GM06990 (cell line): ENCODE measurements around the gene UTP25.

Experiments used
- DNase-seq: peaks from one replicate; pipeline ENCODE4 v3.0.0-alpha.2; 2011; ENCODE audit not compliant: insufficient read length; ENCODE audit errors: extremely low read depth
- H3K27me3 ChIP-seq: replicated peaks from 2 replicates; pipeline ENCODE4 v1.6.0; 2011; ENCODE audit warnings: low read length; ENCODE audit not compliant: control insufficient read depth, insufficient read depth
- H3K36me3 ChIP-seq: 2 replicates; pipeline ENCODE4 v1.5.1; 2011; ENCODE audit warnings: low read length; ENCODE audit not compliant: control insufficient read depth, insufficient read depth
- H3K4me3 ChIP-seq: replicated peaks from 2 replicates; pipeline ENCODE4 v1.5.1; 2011; ENCODE audit warnings: low read depth, mild to moderate bottlenecking, control low read depth, low read length
- TF ChIP-seq, protein P1 (sequence below): IDR thresholded peaks from 2 replicates; pipeline ENCODE4 v1.5.1; 2011; ENCODE audit warnings: low read length, control low read depth, mild to moderate bottlenecking, inconsistent platforms; ENCODE audit not compliant: insufficient read depth, poor library complexity, severe bottlenecking

Gene UTP25

DNA sequence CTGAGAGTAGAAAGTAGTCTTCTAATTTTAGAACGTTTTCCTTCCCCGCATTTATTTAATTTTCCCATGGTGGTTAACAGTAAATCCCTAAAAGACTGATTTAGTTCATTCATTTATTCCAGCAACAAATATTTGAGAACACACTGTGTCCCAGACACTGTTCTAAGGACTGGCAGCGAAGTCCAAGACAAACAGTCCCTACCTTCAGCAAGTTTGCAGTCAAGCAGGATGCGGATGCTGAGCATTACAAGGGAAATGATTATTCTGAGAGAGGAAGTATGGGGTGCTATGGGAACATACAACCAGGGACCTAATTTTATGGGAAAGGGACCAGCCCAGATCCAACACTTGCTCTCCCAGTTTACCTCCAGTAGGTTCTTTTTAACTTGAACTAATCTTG is 42.2 kb upstream of the UTP25 start:
- H3K27me3 ChIP-seq: no peaks in the 10 kb centered on the region
- TF ChIP-seq, protein P1, sequence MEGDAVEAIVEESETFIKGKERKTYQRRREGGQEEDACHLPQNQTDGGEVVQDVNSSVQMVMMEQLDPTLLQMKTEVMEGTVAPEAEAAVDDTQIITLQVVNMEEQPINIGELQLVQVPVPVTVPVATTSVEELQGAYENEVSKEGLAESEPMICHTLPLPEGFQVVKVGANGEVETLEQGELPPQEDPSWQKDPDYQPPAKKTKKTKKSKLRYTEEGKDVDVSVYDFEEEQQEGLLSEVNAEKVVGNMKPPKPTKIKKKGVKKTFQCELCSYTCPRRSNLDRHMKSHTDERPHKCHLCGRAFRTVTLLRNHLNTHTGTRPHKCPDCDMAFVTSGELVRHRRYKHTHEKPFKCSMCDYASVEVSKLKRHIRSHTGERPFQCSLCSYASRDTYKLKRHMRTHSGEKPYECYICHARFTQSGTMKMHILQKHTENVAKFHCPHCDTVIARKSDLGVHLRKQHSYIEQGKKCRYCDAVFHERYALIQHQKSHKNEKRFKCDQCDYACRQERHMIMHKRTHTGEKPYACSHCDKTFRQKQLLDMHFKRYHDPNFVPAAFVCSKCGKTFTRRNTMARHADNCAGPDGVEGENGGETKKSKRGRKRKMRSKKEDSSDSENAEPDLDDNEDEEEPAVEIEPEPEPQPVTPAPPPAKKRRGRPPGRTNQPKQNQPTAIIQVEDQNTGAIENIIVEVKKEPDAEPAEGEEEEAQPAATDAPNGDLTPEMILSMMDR: no peak
- no peak for DNase-seq
- H3K4me3 ChIP-seq: no peak overlapping the region
- peaks cover 2% of the 10 kb centered on the region; the same call in 1 of the 2 replicates for H3K36me3 ChIP-seq

DNA sequence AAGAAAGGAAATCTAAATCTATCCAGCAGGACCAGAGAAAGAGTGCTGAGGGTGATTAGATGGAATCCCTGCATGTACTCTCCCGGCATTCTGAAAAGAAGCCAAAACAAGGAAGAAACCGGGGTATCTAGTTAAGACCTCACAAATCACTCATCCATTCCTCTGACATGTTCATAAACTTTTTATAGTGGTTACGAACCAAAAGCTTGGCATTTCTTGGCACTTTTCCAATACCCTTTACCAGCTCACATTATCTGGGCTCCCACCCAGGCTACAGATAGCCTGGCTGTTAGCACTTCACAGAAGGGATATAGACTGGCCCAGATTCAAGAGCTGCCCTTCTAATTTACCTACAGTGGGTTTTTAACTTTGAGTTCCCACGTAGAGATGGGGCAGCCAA is 41.6 kb upstream of the UTP25 start:
- no peak for DNase-seq
- no peak overlapping the region for H3K4me3 ChIP-seq
- no peaks in the 10 kb centered on the region for H3K27me3 ChIP-seq
- TF ChIP-seq, protein P1: no peak
- H3K36me3 ChIP-seq: peaks cover 2% of the 10 kb centered on the region; the same call in 1 of the 2 replicates

DNA sequence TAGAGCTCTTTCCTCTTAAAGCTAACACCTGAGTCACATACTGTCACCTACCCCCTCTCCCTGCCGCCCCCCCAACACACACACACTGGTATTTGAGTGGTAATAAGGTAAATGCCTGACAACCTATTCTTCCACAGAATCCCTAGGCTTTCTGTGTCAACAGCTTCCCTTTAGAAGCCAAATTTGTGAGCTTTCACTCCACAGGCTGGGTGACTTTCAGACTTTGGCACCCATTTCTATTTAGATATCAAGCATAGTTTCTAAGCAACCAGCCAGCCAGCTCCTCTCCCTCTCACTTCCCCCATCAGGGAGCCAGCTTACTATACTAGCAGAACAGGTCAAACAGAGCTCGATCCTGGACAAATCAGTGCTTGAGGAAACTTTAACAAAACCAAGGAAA is 40.2 kb upstream of the UTP25 start:
- TF ChIP-seq, protein P1: no peak
- no peak for DNase-seq
- no peak overlapping the region for H3K4me3 ChIP-seq
- H3K36me3 ChIP-seq: peaks cover 2% of the 10 kb centered on the region; the same call in 1 of the 2 replicates
- no peaks in the 10 kb centered on the region; the same call in 1 of the 2 replicates for H3K27me3 ChIP-seq

DNA sequence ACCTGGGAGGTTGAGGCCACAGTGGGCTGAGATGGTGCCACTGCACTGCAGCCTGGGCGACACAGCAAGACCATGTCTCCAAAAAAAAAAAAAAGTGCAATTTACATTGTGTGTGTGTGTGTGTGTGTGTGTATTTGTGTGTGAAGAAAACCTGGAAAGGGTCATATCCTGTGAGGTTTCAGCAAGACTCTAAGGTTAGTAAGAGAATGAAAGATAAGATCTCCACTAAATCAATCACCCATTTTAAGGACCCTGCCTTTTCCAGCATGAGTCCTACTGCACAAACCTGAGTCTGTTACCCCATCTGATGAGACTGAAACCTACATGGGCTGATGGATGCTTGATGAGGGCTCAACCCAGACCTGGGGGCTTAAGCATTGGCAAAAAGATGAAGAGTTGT is 38.5 kb upstream of the UTP25 start:
- Histone ChIP-seq H3K27me3 (no peaks in the 10 kb centered on the region; the same call in 1 of the 2 replicates), H3K36me3 (no peaks in the 10 kb centered on the region), H3K4me3 (no peak overlapping the region)
- DNase-seq: no peak
- TF ChIP-seq, protein P1: no peak

DNA sequence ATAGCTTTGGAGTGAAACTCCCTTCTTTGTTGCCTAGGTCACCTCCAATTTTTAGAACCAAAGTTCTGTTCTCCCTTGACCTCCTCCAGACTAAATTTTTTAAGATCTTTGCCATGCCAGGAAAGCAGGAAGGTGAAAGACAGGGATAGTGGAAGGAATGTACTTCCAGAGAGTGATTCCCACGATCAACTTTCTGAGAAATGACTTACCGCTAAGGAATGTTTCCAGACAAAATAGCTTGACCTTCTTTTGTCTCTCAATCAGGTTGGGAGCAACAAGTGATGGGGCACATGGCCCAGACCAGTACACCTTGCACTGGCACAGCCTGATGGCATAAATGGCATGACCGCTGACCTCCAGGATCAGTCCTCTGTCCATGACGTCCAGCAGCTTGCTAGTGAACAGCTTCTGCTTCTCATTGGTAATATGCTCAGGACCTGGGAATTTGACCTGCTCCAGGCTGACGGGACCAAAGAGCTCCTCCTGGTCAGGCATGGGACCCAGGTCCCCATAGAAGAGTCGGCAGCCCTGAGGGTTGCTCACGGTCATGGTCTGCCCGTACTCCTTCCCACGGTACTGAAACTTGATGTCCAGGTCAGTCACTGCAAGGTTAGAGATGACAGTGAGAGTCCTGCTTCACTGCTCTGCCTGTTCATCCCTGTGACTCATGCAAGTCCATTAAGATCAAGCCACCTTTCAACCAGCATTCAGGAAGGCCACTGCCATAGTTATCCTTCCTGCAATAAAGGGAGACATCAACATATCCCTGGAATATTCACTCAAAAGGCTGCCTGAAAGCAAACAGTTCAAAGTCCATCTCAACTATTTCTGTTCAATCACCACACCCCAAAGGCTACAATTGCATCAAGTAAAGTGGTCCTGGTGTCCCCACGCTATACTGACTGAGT is 37.2 kb upstream of the UTP25 start:
- H3K27me3 ChIP-seq: no peaks in the 10 kb centered on the region; the same call in 1 of the 2 replicates
- TF ChIP-seq, protein P1: no peak
- H3K36me3 ChIP-seq: no peaks in the 10 kb centered on the region
- DNase-seq: no peak
- no peak overlapping the region for H3K4me3 ChIP-seq
